Neural progenitor cell (in vitro differentiated cells): Measurements from ENCODE around the gene KRTAP5-9. TPM values are rescaled to one million over a fixed set of nuclear protein-coding genes. Genes with fewer than 3 reads are reported as not detected.
"Not testable (repeated sequence)": the region's sequence is repeated elsewhere in the genome, so short reads cannot be mapped to it uniquely, and the experiment has no call there.

Experiments used
- DNase-seq: peaks from one replicate; pipeline ENCODE4 v3.0.0-alpha.2; 2016; ENCODE audit warnings: low spot score
- H2AFZ ChIP-seq: fragments of 200-600 bp; sonication (generic); replicated peaks from 2 replicates; pipeline ENCODE4 v1.6.1; 2016; ENCODE audit warnings: antibody characterized with exemption
- H3F3A ChIP-seq: fragments of 200-600 bp; sonication (generic); 2 replicates; pipeline ENCODE4 v1.6.1; 2016; ENCODE audit warnings: antibody characterized with exemption, low read depth
- H3K27ac ChIP-seq: fragments of 200-600 bp; sonication (generic); 2 replicates; pipeline ENCODE4 v1.5.1; 2016; ENCODE audit warnings: mild to moderate bottlenecking
- H3K27me3 ChIP-seq: fragments of 200-600 bp; sonication (generic); 2 replicates; pipeline ENCODE4 v1.6.1; 2016; ENCODE audit warnings: mild to moderate bottlenecking, moderate library complexity
- H3K36me3 ChIP-seq: fragments of 200-600 bp; sonication (generic); 2 replicates; pipeline ENCODE4 v1.5.1; 2016
- H3K4me1 ChIP-seq: fragments of 200-600 bp; sonication (generic); 2 replicates; pipeline ENCODE4 v1.6.1; 2016; ENCODE audit warnings: mixed run types
- H3K4me2 ChIP-seq: fragments of 200-600 bp; sonication (generic); 2 replicates; pipeline ENCODE4 v1.6.1; 2016
- H3K4me3 ChIP-seq: fragments of 200-600 bp; sonication (generic); 2 replicates; pipeline ENCODE4 v1.5.1; 2016
- H3K79me2 ChIP-seq: fragments of 200-600 bp; sonication (generic); 2 replicates; pipeline ENCODE4 v1.6.1; 2016; ENCODE audit warnings: low read depth
- H3K9ac ChIP-seq: fragments of 200-600 bp; sonication (generic); 2 replicates; pipeline ENCODE4 v1.6.1; 2016
- H3K9me3 ChIP-seq: fragments of 200-600 bp; sonication (generic); 2 replicates; pipeline ENCODE4 v1.5.1; 2016; ENCODE audit warnings: low read depth
- H4K20me1 ChIP-seq: fragments of 200-600 bp; sonication (generic); 2 replicates; pipeline ENCODE4 v1.6.1; 2016; ENCODE audit warnings: low read depth
- H3K27ac Mint-ChIP-seq: 3 replicates; pipeline ENCODE4 v1.8.0; 2021; ENCODE audit warnings: mixed read lengths
- H3K27me3 Mint-ChIP-seq: 2 replicates; pipeline ENCODE4 v1.8.0; 2022; ENCODE audit warnings: low read depth, mild to moderate bottlenecking, inconsistent platforms, moderate library complexity, mixed read lengths; ENCODE audit not compliant: insufficient read depth
- H3K36me3 Mint-ChIP-seq: 3 replicates; pipeline ENCODE4 v1.8.0; 2021; ENCODE audit warnings: mixed read lengths
- H3K4me1 Mint-ChIP-seq: 3 replicates; pipeline ENCODE4 v1.8.0; 2021; ENCODE audit warnings: mixed read lengths
- H3K4me3 Mint-ChIP-seq: 3 replicates; pipeline ENCODE4 v1.8.0; 2021; ENCODE audit warnings: mild to moderate bottlenecking, moderate library complexity, mixed read lengths
- H3K9me3 Mint-ChIP-seq: 3 replicates; pipeline ENCODE4 v1.8.0; 2020; ENCODE audit warnings: mixed read lengths
- CTCF ChIP-seq: fragments of 200-600 bp; sonication (generic); IDR thresholded peaks from 2 replicates; pipeline ENCODE4 v1.5.1; 2017; ENCODE audit warnings: antibody characterized with exemption, mild to moderate bottlenecking
- EZH2 ChIP-seq: fragments of 200-600 bp; sonication (generic); IDR thresholded peaks from 2 replicates; pipeline ENCODE4 v1.6.1; 2017; ENCODE audit warnings: antibody characterized with exemption, mild to moderate bottlenecking, moderate library complexity
- EZH2phosphoT487 ChIP-seq: fragments of 200-600 bp; sonication (generic); IDR thresholded peaks from 2 replicates; pipeline ENCODE4 v1.6.1; 2017; ENCODE audit warnings: antibody characterized with exemption
- total RNA-seq: library from RNA; depleted of rRNA; stranded (reverse); fragments of >200 nt; gene quantifications from 2 replicates; pipeline ENCODE4 v1.2.3, GENCODE V29; 2015; ENCODE audit warnings: low replicate concordance

KRTAP5-9 gene
- total RNA-seq, 1 donor from 2014 or later, result not detected

- TF ChIP-seq CTCF (no peak), EZH2 (no peak), EZH2phosphoT487 (no peak)
- no peak for DNase-seq
These were observed 22.9 kb upstream of the KRTAP5-9 start for GRCh38 chr11:71525188-71525937.

GRCh38 chr11:71525938-71526495, 22.2 kb upstream of the KRTAP5-9 start:
- H3K79me2 ChIP-seq, result no peaks in the 10 kb centered on the region
- no peaks in the 10 kb centered on the region for H3F3A ChIP-seq
- Mint-ChIP-seq H3K4me1 (peaks cover 7% of the 10 kb centered on the region), H3K4me3 (no peak overlapping the region), H3K27me3 (no peaks in the 10 kb centered on the region), H3K27ac (no peak overlapping the region), H3K36me3 (no peaks in the 10 kb centered on the region), H3K9me3 (no peaks in the 10 kb centered on the region)
- H3K4me1 ChIP-seq, result no peaks in the 10 kb centered on the region
- no peak for TF ChIP-seq EZH2
- no peak for TF ChIP-seq EZH2phosphoT487
- TF ChIP-seq CTCF, result no peak
- no peak overlapping the region for H3K4me2 ChIP-seq
- no peak overlapping the region for H3K9ac ChIP-seq
- H4K20me1 ChIP-seq, result no peaks in the 10 kb centered on the region
- H3K27ac ChIP-seq, result no peak overlapping the region
- no peak for DNase-seq
- H2AFZ ChIP-seq, result no peak overlapping the region
- H3K9me3 ChIP-seq, result no peaks in the 10 kb centered on the region
- no peak overlapping the region for H3K4me3 ChIP-seq
- no peaks in the 10 kb centered on the region for H3K27me3 ChIP-seq
- H3K36me3 ChIP-seq, result no peaks in the 10 kb centered on the region

More at GRCh38 chr11:71525188-71525937, 22.9 kb upstream of the KRTAP5-9 start:
- no peak overlapping the region for H3K9ac ChIP-seq
- H3K9me3 ChIP-seq, result no peaks in the 10 kb centered on the region
- Mint-ChIP-seq H3K9me3 (no peaks in the 10 kb centered on the region), H3K36me3 (no peaks in the 10 kb centered on the region), H3K4me1 (peaks cover 7% of the 10 kb centered on the region), H3K4me3 (no peak overlapping the region), H3K27me3 (no peaks in the 10 kb centered on the region), H3K27ac (no peak overlapping the region)
- H4K20me1 ChIP-seq, result no peaks in the 10 kb centered on the region
- H3K4me2 ChIP-seq, result no peak overlapping the region
- H3K27me3 ChIP-seq, result no peaks in the 10 kb centered on the region
- H3K36me3 ChIP-seq, result no peaks in the 10 kb centered on the region
- H3F3A ChIP-seq, result no peaks in the 10 kb centered on the region
- no peaks in the 10 kb centered on the region for H3K79me2 ChIP-seq
- H2AFZ ChIP-seq, result no peak overlapping the region
- no peak overlapping the region for H3K4me3 ChIP-seq
- no peaks in the 10 kb centered on the region for H3K4me1 ChIP-seq
- no peak overlapping the region for H3K27ac ChIP-seq

- H2AFZ ChIP-seq, H4K20me1 ChIP-seq, H3K27ac Mint-ChIP-seq, H3K27me3 ChIP-seq, H3K9me3 ChIP-seq, H3K79me2 ChIP-seq, H3K4me2 ChIP-seq, H3K4me1 ChIP-seq, H3K36me3 Mint-ChIP-seq, H3K4me3 ChIP-seq, H3K9ac ChIP-seq, H3K27me3 Mint-ChIP-seq, H3K36me3 ChIP-seq, H3K4me1 Mint-ChIP-seq, DNase-seq, H3K27ac ChIP-seq, H3K4me3 Mint-ChIP-seq, H3K9me3 Mint-ChIP-seq, H3F3A ChIP-seq: not testable (repeated sequence)
These were observed 21.2 kb upstream of the KRTAP5-9 start, which contains the start of gene KRTAP5-7 for GRCh38 chr11:71526796-71527575. TSS of gene KRTAP5-7 (plus strand) at chr11:71527267. CDS start at chr11:71527301, 34 bp downstream.
